ENCODE results near the gene MGMT. TPM values are rescaled to one million over a fixed set of nuclear protein-coding genes. Genes with fewer than 3 reads are reported as not detected.

MGMT gene
- total RNA-seq, 4 donors from 2014 or later, result 18.4 to 30.3 (median 27.9) TPM

DNA sequence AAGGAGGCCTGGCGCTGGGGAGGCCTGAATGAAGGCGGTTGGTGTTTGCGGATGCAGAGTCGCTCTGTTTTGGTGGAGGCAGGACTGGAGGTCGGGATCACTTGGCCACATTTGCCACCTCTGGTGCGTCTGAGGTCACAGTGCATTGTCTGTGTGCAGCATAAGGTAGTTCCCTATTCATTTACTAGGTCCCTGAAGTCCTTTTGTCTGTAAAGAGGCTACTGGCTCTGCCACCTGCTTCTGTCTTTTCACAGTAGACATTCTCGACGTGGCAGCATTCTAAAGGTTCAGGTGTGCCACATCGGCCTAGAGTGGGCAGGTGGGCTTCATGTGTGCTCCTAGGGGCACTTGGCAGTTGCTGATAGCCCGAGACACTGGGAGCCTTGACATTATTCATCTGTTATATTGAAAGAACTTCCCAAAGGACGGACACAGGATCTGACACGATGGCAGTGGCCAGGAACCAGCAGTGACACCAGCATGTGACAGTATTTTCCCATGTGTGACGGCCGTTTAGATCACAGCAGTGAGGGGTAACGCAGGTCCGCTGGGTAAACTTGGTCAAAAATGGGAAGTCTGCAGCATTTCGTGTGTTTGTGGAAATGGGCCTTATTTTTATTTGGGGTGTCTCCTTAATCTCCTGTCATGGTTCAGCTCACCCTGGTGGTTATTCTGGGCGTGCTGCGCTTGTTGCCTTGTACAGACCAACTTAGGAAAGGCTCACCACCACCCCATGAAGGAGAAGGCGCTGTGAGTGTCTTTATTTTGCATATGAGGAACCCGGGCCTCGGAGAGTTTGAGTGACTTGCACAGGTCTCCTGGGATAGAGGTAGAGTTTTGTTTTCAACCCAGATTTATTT, 5.9 kb downstream of the MGMT start:
- Histone ChIP-seq H3K4me3 (no peak overlapping the region), H3K27ac (replicated peaks in 1 of 4) (no peak overlapping the region), H3K27me3 (no peaks in the 10 kb centered on the region), H3K4me1 (peaks cover 0 to 4% (median 2%) of the 10 kb centered on the region in 4 donors), H3K36me3 (peaks cover 0 to 20% (median 7%) of the 10 kb centered on the region in 4 donors), H3K9me3 (no peaks in the 10 kb centered on the region)
- intact Hi-C loops (cut with DNase I), result no loop called here
- 89% methylated on average over 22 of the region's 22 CpGs for WGBS
- peak; percentile 81 for DNase-seq (ENCODE audit: extremely low spot score)
- TF ChIP-seq, protein P1, sequence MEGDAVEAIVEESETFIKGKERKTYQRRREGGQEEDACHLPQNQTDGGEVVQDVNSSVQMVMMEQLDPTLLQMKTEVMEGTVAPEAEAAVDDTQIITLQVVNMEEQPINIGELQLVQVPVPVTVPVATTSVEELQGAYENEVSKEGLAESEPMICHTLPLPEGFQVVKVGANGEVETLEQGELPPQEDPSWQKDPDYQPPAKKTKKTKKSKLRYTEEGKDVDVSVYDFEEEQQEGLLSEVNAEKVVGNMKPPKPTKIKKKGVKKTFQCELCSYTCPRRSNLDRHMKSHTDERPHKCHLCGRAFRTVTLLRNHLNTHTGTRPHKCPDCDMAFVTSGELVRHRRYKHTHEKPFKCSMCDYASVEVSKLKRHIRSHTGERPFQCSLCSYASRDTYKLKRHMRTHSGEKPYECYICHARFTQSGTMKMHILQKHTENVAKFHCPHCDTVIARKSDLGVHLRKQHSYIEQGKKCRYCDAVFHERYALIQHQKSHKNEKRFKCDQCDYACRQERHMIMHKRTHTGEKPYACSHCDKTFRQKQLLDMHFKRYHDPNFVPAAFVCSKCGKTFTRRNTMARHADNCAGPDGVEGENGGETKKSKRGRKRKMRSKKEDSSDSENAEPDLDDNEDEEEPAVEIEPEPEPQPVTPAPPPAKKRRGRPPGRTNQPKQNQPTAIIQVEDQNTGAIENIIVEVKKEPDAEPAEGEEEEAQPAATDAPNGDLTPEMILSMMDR (IDR thresholded peaks at IDR 0.05), result no peak
- TF ChIP-seq POLR2A (IDR thresholded peaks at IDR 0.05; ENCODE audit: low read depth) (no peak), EP300 (IDR thresholded peaks at IDR 0.05) (no peak), POLR2AphosphoS5 (IDR thresholded peaks at IDR 0.05) (no peak)

DNA sequence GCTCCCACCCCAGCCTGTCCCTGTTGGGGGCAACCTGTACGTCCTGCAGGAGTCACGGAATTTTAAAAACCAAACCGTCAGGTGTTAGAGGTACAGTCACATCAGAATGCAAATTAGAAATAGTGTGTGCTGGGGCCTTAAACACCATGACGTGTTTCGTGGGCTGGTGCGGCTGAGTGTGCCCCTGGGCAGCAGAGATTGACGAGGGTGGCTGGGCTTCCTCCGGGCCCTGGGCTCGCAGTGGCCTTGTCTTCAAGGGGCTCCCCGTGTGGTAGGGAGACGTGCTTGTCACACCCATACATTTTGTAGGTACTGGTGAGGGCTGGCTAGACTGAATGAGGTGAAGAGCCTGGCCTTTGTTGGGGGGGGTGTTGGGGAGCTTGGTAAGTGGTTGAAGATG, 7.6 kb downstream of the MGMT start:
- peaks cover 0 to 20% (median 7%) of the 10 kb centered on the region in 4 donors for H3K36me3 ChIP-seq
- H3K27ac ChIP-seq (replicated peaks in 1 of 4), result no peak overlapping the region
- no peak for TF ChIP-seq EP300 (IDR thresholded peaks at IDR 0.05)
- TF ChIP-seq POLR2AphosphoS5 (IDR thresholded peaks at IDR 0.05), result no peak
- H3K4me3 ChIP-seq, result no peak overlapping the region
- H3K9me3 ChIP-seq, result no peaks in the 10 kb centered on the region
- H3K27me3 ChIP-seq, result no peaks in the 10 kb centered on the region
- WGBS, result 82% methylated on average over 3 of the region's 11 CpGs
- DNase-seq (ENCODE audit: extremely low spot score), result peak; percentile 62
- no peaks in the 10 kb centered on the region for H3K4me1 ChIP-seq
- intact Hi-C loops (cut with DNase I), result no loop called here

DNA sequence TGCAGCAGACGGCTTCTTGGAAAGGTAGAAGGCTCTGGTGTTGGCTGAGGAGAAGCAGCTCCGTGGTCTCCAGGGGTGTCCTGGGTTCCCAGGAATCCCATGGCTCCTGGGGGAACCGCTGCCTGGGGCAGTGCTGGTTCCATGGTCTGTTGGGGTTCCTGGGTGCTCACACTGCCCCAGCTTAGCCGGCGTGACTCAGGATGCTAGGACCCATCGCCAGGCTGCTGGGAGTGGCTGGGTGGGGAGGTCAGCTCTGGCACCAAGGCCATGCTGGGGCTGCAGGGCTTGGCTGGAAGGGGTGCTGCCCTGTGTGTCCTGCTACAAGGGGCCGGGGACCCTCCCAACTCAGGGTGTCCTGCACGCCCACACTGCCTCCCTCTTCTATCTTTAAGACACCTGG, 9.4 kb downstream of the MGMT start:
- peak; percentile 91 for DNase-seq (ENCODE audit: extremely low spot score)
- Histone ChIP-seq H3K27ac (replicated peaks in 1 of 4) (no peak overlapping the region), H3K36me3 (peaks cover 0 to 14% (median 6%) of the 10 kb centered on the region in 4 donors), H3K27me3 (no peaks in the 10 kb centered on the region), H3K4me1 (no peaks in the 10 kb centered on the region), H3K4me3 (no peak overlapping the region), H3K9me3 (peaks cover 0 to 11% (median 0%) of the 10 kb centered on the region in 4 donors)
- 93% methylated on average over 6 of the region's 8 CpGs for WGBS
- TF ChIP-seq POLR2A (IDR thresholded peaks at IDR 0.05; ENCODE audit: low read depth) (no peak), EP300 (IDR thresholded peaks at IDR 0.05) (no peak), POLR2AphosphoS5 (IDR thresholded peaks at IDR 0.05) (no peak)
- TF ChIP-seq, protein P1 (IDR thresholded peaks at IDR 0.05), result no peak
- intact Hi-C loops (cut with DNase I), result no loop called here

DNA sequence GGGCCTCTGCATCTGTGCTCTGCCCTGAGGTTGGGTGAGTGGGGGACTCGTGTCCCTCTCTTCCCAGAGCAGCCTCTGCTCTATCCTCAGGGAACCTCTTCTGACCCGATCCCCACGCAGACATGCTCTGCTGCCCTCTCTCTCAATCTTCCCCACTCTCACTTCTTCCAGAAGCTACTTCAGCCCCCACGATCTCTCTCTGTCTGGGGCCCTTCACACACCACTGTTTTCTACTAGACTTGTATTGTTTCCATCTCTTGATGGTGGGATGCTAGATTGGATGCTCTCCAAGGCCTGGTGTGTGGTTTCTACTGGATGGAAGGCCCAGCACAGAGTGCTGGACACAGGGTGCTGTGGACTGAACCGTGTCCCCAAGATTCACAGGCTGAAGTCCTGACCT, 10.0 kb downstream of the MGMT start:
- DNase-seq (ENCODE audit: extremely low spot score), result peak; percentile 91
- 97% methylated on average over 5 of the region's 5 CpGs for WGBS
- intact Hi-C loops (cut with DNase I), result no loop called here
- Histone ChIP-seq H3K27me3 (no peaks in the 10 kb centered on the region), H3K4me3 (no peak overlapping the region), H3K4me1 (no peaks in the 10 kb centered on the region), H3K27ac (replicated peaks in 1 of 4) (no peak overlapping the region), H3K9me3 (peaks cover 0 to 18% (median 3%) of the 10 kb centered on the region in 4 donors), H3K36me3 (peaks cover 0 to 7% (median 3%) of the 10 kb centered on the region in 4 donors)
- no peak for TF ChIP-seq POLR2A (IDR thresholded peaks at IDR 0.05; ENCODE audit: low read depth)
- TF ChIP-seq, protein P1 (IDR thresholded peaks at IDR 0.05), result no peak
- TF ChIP-seq EP300 (IDR thresholded peaks at IDR 0.05), result no peak
- TF ChIP-seq POLR2AphosphoS5 (IDR thresholded peaks at IDR 0.05), result no peak

DNA sequence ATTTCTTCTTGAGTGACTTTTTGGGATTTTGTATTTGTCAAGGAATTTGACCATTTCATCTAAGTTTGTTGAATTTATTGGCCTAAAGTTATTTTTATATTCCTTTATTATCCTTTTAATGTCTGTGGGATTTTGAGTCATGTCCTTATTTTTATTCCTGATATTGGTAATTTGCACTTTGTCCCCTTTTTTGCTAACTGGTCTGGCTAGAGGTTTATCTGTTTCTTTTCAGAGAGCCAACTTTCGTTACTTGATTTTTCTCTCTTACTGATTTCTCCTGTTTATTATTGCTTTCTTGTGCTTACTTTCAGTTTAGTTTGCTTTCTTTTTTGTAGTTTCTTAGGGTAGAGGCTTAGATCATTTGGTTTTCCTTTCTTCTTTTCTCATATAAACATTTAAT, 14.6 kb downstream of the MGMT start:
- Histone ChIP-seq H3K36me3 (no peaks in the 10 kb centered on the region), H3K4me1 (no peaks in the 10 kb centered on the region), H3K9me3 (peaks cover 0 to 51% (median 26%) of the 10 kb centered on the region in 4 donors), H3K27ac (replicated peaks in 1 of 4) (no peak overlapping the region), H3K27me3 (no peaks in the 10 kb centered on the region), H3K4me3 (no peak overlapping the region)
- 93% methylated on average over 1 of the region's 1 CpG for WGBS
- no peak for DNase-seq (ENCODE audit: extremely low spot score)
- no peak for TF ChIP-seq POLR2A (IDR thresholded peaks at IDR 0.05; ENCODE audit: low read depth)
- TF ChIP-seq EP300 (IDR thresholded peaks at IDR 0.05), result no peak
- TF ChIP-seq POLR2AphosphoS5 (IDR thresholded peaks at IDR 0.05), result no peak
- intact Hi-C loops (cut with DNase I), result no loop called here
